ENCODE measurements around the gene TRIM8.
"Not testable (repeated sequence)": the region's sequence is repeated elsewhere in the genome, so short reads cannot be mapped to it uniquely, and the experiment has no call there.

The TRIM8 gene

DNA sequence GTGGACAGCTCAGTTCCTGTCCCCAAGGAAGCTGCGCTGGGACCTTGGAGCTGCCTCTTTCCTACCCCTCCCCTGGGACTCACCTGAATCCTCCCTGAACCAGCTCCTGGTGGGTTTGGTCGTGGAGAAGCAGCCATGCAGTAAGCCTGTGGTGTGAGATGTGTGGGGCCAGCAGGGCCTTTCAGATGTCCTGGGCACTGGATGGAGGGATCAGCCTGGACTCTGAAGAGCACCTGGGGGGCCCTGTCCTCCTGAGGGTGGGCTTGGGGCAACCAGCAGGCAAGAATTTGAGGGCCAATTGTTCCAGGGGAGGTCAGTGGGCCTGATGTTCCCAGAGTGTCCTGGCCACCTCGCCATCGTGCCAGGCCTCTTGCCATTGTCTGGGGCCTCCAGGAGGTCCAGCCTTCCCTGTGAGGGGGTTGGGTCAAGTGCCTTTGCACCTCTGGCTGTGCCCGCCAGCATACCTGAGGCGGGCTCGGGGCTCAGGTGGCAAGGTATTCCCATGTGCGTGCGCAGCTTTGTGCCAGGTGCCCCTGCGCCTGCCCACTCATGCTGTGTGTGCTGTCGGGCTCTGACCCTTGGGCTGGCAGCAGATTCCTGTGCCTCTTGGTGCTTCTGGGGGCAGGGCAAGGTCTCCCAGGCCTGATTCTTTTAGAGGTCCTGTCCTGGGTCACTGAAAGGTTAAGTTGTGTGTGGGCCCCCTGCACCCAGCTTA, 7.3 kb downstream of the TRIM8 start:
- no peak for DNase-seq

DNA sequence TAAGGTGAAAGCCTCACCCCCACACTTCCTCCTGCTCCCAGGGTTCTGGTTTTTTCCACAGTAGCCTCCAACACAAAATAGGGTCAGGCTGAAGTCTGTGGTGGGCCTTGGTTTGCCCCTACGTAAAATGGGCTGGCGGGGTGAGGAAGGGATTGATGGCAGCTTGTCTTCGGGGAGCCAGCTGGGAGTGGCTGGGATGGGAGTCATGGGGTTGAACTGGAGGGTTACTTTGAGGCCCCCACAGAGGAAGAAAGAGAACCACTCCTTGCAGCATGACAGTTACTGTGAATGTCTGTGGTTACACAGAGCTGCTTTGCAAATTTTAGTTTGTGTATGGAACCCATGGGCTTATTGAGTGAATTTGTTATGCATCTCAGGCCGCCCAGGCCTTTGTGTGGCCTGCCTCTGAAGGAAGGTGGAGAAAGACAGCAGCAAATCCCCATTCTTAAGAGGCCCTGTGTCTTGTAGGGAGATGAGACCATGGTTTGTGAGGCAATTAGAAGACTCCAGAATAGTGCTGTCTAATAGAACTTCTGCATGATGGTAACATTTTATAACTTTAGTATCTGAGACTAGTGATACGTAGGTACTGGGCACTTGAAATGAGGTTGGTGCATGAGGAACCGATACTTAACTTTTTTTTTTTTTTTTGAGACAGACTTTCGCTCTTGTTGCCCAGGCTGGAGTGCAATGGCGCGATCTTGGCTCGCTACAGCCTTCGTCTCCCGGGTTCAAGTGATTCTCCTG, 8.1 kb downstream of the TRIM8 start:
- no peak for DNase-seq

DNA sequence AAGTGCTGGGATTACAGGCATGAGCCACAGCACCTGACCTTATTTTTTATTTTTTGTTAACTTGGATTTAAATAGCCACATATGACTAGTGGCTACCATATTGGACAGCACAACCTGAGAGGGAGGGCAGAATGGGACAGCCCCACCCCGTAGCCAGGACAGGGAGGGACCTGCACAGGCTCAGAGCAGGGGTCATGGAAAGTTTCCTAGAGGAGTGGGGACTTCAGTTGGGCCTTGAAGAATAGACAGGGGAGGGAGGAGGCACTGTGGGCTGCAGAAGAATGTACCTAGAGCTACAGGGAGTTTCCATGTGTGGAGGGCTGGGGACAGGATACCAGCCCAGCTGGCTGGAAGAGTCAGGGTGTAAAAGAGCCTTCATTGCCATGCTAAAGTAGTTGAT, 8.8 kb downstream of the TRIM8 start:
- DNase-seq = no peak

DNA sequence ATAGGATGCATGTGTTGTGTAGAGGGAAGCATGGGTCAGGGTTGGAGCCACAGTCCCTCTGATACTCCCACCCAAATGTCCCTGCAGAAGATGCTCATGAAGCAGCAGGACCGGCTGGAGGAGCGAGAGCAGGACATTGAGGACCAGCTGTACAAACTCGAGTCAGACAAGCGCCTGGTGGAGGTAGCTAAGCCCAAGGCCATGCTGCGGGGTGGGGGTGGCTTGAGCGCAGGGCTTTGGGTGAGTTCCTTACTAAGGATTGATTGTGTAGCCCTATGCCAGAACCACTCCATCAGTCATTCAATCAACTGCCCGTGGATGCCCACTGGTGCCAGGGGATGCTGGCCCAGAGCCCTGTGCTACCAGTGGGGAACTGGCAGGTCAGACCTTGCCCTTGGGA, 10.3 kb downstream of the TRIM8 start:
- no peak for DNase-seq

DNA sequence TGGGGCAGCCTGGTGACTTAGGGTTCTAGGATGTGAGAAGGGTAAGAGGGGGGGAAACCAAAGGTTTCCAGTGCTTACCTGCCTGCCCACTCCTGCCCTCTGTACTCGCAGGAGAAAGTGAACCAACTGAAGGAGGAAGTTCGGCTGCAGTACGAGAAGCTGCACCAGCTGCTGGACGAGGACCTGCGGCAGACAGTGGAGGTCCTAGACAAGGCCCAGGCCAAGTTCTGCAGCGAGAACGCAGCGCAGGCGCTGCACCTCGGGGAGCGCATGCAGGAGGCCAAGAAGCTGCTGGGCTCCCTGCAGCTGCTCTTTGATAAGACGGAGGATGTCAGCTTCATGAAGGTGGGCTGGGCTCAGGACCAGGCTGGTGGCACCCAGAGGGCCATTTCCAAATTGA, 10.7 kb downstream of the TRIM8 start:
- no peak for DNase-seq

DNA sequence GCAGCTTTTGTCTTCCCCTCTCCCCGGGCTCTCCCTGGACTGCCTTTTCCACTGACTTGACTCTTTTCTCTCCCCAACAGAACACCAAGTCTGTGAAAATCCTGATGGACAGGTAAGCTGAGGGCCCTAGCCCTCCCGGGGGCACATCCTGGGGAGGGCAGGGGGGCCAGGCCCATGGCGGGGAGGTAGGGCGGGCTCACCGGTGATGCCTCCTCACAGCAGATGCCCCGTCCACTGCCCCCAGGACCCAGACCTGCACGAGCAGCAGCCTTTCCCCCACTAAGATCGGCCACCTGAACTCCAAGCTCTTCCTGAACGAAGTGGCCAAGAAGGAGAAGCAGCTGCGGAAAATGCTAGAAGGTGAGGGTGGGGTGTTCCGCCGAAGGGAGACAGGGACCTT, 11.7 kb downstream of the TRIM8 start:
- DNase-seq = no peak

DNA sequence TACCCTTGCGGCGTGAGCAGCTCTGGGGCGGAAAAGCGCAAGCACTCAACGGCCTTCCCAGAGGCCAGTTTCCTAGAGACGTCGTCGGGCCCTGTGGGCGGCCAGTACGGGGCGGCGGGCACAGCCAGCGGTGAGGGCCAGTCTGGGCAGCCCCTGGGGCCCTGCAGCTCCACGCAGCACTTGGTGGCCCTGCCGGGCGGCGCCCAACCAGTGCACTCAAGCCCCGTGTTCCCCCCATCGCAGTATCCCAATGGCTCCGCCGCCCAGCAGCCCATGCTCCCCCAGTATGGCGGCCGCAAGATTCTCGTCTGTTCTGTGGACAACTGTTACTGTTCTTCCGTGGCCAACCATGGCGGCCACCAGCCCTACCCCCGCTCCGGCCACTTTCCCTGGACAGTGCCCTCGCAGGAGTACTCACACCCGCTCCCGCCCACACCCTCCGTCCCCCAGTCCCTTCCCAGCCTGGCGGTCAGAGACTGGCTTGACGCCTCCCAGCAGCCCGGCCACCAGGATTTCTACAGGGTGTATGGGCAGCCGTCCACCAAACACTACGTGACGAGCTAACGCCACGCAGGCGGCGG, 12.6 kb downstream of the TRIM8 start:
- DNase-seq = no peak

DNA sequence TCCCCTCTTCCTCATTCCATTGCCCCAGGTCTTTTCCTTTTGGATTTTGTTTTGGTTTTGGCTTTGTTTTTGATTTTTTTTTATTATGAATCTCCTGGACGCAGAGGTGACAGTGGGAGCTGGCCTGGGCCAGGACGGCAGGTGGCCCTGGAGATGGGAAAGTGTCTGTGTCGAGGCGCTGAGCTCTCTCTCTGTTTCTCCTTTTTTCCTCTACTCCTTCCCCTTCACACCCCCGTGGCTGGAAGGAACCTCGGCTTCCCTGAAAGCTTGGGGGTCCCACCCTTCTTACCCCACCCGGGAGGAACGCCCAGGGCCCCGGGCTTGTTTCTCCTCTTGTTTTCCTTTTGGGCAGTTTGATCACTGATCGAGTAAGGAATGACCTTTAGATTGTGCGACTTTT, 13.2 kb downstream of the TRIM8 start:
- DNase-seq = no peak

DNA sequence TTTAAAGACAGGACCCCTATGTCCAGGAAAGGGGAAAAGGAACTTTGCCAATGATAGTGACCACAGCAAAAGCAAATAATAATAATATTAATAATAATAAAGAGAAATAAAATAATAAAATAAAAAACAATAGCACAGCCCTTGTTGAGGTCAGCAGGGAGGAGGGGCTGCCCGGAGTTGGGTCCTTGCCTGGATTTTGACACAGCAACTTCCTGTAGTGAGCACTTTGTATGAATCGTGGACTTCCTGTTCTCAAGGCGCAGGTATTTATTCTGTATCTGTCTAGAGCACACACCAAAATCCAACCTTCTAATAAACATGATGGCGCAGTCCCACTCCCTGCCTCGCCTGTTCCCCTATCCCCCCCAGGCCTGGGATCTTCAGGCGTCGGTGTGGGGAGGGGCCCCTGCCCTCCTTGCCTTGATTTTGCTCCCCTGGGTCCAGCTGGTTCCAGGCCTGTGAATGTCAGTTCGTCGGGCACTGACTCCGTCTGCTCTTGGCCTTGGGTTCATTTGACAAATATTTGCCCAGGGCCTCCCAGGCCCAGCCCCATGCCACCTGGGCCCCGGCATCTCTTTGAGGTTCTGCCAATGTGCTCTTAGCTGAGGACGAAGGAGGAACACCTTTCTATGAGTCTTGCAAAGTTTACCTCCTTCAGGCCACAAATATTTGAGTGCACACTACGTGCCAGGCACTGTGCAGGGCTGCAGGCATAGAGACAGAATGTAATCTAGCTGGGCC, 13.9 kb downstream of the TRIM8 start:
- no peak for DNase-seq

DNA sequence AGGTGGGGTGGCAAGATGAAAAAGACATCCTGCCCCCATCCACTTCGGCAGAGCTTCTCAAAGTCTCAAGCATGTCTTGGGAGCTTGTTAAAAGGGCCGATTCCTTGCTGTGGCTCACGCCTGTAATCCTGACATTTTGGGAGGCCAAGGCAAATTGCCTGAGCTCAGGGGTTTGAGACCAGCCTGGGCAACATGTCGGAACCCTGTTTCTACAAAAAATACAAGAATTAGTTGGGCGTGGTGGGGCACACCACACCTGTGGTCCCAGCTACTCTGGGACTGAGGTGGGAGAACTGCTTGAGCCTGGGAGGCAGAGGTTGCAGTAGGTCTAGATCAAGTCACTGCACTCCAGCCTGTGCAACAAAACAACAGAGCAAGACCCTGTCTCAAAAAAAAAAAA, 14.5 kb downstream of the TRIM8 start:
- DNase-seq = no peak

DNA sequence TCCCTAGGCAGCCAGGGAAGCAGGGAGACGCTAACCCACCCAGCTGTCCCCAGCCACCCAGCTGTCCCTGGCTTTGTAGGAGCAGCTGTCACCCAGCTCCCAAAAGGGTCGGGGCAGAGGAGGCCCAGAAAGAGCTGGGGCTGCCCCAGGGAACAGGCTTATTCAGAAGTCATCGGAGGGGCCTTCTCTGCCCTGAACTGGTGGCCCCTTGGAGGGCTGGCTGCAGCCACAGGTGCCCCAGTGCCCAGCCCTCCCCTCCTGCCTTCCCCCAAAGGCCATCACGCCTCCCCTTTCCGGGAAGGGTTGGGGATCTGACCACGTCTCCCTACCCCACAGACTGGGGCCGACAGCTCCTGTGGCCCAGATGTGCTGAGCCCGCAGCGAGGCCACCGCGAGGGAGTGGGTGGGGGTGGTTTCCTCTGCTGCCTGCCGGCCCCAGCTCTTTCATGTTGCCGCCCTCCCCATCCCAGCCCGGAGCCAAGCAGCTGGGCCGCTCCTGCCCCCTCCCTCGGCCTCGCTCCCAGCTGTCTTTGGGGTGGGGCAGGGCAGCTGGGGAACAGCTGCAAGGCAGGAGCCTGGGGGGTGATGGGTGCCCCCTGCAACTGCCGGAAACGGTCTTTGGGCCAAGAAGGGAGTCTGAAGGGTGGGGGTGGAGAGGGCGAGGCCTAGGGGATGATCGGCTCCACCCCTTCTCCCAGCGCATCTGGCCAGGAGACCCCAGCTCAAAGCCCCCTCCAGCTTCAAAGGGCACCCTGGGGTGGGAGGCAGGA, 16.8 kb downstream of the TRIM8 start:
- DNase-seq = peak; percentile 51

DNA sequence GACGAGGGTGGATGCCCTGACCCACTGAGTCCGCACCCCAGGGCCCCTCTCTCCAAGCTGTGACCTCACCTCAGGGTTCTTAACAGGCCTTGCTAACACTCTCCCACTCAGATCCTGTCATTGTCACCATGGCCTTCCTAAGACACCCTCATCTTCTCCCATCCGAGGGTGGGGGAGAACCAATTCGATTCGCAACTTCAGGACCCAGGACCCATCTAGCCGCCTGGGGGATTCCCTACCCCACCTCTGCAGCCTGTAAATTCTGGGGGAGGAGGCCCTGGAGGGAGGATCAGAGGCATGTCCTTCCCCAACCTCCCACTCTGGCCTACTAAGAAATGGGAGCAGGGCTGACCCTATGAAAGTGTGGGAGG, 17.4 kb downstream of the TRIM8 start:
- DNase-seq = no peak

DNA sequence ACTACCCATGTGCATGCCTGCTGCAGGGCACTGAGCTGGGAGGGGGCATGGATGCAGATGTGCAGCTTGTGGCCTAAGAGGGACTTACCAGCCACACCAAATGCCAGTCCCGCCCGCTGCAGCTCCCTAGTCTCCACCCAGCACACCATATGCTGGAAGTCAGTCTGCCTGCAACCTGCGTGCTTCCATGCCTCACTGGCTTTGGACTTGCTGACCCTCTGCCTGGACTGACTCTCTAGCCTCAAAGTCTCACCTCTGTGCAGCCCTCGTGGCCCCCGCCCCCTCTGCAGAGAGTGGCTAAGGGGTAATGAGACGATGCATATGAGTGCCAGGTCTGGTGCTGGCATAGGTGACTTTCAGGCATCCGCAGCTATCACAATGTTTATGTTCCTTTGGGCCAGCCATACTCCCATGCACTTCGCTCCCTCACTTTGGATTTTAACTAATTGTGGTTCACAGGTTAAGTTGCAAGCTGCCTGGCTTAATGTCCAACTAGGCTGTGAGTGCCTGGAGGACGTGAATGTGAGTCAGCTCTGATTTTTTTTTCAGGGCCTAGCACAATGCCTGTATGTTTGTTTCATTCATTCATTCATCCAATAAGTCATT, 21.7 kb downstream of the TRIM8 start:
- DNase-seq = no peak

DNA sequence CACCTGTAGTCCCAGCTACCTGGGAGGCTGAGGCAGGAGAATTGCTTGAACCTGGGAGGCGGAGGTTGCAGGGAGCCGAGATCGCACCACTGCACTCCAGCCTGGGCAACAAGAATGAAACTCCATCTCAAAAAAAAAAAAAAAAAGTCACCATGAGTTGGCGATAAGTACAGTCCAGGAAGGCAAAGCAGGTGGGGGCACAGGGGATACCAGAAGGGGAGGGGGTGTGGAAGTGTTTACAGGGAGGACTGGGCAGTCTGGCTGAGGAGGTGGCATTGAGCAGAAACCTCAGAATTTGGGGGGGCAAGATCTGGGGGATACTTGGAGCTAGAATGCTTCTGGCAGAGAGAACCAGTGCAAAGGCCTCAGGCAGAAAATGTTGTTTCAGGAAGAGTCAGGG, 23.1 kb downstream of the TRIM8 start:
- not testable (repeated sequence) for DNase-seq

DNA sequence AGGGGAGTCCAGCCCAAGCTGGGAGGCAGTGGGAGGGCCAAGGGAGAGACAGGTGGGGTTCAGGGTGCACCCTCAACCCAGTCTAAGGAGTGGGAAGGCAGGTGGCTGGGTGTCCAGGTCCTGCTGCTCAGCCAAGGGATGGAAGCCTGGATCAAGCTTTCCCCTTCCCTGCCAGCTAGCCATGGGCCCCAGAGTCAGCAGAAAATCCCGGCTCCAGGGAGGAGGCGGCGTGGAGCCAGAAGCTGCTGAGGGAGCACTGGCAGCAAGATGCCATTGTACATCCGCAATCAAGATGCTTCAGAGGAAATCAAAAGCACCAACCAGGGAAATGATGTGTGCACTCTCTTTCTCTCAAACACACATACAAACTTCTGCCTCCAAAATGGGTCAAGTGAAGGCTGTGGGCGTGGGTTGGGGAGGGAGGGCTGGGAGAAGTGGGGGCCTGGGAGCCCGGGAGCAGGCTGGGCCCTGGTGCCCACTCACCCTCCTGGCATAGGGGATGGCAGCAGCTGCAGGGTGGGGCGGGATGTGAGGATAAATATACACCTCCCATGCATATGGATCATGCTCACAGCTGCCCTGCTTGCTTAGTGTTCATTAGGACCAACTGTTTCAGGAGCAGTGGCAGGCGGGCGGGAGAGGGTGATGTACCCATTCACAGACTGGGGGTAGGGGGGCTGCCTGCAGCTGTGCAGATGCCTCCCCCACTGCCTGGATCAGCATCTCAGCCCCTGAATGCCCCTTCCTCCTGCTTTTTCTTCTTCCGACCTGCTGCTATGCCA, 24.2 kb downstream of the TRIM8 start:
- DNase-seq = no peak

DNA sequence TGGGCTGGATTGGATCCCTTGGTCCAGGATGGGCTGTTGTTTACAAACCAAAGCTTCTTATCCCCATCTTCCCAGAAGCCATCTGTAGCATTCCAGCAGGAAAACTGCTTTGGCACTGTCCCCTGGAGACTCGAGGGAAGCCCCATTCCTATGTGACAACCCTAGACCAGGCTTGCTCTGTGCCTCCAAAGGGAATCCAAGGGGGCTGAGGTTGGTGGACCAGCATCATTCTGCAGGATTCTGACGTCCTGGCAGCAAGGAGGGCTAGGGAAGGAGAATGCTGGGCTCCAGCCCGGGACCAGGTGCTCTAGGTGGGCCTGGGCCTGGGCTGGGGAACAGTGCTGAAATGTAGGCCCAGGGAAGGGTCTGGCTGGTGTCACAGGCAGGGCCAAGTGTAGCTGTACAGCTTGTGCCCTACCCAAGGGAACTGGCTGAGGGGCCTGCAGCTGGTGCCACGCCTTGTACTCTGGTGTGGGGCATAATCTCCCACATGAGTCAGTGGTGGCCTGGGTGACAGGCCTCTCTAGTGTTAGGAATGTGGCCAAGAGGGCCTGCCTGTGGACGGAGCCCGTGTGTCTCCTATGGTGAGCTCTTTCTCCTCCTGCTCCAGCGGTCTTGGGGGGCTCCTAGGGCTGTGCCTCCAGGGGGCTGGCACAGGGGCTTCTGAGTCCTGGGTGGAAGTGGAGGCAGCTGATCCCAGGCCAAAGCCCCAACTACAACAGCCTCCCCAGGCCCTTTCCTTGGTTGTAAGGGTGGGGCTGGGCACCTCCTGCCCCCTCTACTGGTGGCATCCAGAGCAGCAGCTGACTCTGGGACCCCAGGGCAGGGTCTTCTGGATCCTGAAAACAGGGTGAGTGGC, 25.2 kb downstream of the TRIM8 start:
- DNase-seq = no peak

DNA sequence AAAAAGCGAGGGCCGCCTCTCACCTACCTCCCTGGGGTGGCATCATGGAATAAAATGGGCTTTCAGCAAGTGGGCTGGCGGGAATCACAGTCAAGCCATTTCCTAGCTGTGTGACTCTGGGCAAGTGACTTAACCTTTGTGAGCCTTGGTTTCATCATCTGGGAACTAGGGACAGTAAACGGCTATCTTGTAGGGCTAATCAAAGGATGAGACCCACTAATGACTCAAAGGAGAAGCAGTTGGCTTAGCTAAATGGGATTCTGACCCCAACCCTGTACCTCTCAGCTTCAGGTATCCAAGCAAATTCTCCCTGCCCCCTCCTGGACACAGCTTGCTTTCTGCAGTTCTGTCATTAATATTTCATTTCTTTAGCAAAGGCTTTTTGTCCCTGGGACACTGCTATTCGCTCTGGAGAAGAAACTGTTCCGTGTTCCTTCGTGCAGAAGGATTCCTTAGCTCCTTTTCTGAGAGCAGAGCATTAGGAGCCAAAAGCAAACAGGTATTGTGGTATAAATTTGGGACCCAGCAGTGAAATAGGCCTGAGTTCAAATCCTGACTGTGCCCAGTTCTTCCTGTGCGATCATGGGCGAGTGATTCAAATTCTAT, 25.9 kb downstream of the TRIM8 start:
- DNase-seq = no peak

DNA sequence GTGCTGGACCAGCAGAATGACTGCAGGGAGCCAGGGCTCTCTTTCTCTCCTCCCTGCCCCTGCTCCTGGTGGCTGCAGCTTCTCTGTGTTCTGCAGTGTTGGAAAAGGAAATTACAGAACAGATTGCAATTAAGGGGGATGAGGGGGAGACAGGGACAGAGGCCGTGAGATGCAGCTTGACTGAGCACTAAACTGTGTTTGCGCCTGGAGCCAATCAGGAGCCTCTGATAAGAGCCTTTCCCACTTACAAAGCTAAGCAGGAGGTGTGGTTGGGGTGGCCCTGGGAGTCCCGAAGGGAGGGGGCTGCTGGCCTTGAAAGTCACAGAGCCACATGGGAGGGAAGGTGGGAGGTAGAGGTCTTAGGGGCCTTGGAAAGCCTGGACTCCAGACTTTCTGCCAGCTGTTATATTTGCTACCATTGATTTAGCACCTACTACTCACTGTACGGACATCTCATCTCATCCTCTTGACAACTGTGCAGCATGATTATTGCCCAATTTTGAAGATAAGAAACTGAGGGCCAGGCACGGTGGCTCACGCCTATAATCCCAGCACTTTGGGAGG, 26.7 kb downstream of the TRIM8 start:
- no peak for DNase-seq

DNA sequence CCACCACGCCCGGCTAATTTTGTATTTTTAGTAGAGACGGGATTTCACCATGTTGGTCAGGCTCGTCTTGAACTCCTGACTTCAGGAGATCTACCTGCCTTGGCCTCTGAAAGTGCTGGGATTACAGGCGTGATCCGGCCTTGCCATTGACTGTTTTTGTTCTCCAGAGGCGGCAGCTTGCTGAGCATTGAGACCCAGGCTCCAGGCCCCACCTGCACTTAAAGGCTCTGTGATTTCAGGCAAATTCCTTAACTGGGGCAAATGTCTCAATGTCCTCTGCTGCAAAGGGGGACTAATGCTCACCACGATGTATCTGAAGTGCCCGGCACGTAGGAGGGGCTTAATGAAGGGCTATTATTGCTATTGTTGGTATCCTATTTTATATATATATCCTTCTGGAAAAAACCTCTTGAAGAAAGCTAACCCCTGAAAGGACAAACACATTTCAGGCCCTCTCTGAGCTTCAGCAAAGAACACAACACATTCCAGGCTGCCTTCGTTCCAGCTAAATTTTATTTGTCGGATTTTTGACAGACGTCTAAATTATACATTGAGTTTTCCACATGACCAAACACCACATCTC, 29.0 kb downstream of the TRIM8 start:
- DNase-seq = no peak

Measured in CD4-positive, alpha-beta T cell treated with Interferon gamma for 1 hour (primary cell).